SU-DHL-6 (cell line): ENCODE results near the gene POFUT2.

Source experiments
- H2AFZ ChIP-seq: fragments of 200-600 bp; sonication (generic); 2 replicates; pipeline ENCODE4 v1.6.1; 2014; ENCODE audit warnings: low read depth, mild to moderate bottlenecking, moderate library complexity, mixed read lengths, antibody characterized with exemption, low read length; ENCODE audit not compliant: severe bottlenecking
- H3F3A ChIP-seq: fragments of 200-600 bp; shearing (Covaris generic); 2 replicates; pipeline ENCODE4 v1.6.0; 2016; ENCODE audit warnings: antibody characterized with exemption, mild to moderate bottlenecking; ENCODE audit not compliant: insufficient read depth
- H3K27ac ChIP-seq: fragments of 200-600 bp; sonication (generic); 2 replicates; pipeline ENCODE4 v1.5.1; 2016; ENCODE audit warnings: low read depth, mild to moderate bottlenecking, low read length, moderate library complexity, mixed read lengths
- H3K27me3 ChIP-seq: fragments of 200-600 bp; sonication (generic), shearing (Covaris generic); 2 replicates; pipeline ENCODE4 v1.6.0; 2014; ENCODE audit warnings: mild to moderate bottlenecking, low read length
- H3K36me3 ChIP-seq: fragments of 200-600 bp; sonication (generic); 2 replicates; pipeline ENCODE4 v1.6.1; 2014; ENCODE audit warnings: mild to moderate bottlenecking, low read length, mixed read lengths
- H3K4me2 ChIP-seq: fragments of 300-600, 200-600 bp; shearing (Covaris generic), sonication (generic); 2 replicates; pipeline ENCODE4 v1.6.0; 2014; ENCODE audit warnings: low read length, low read depth, mild to moderate bottlenecking; ENCODE audit not compliant: poor library complexity, severe bottlenecking
- H3K4me3 ChIP-seq: fragments of 200-600 bp; sonication (generic); 2 replicates; pipeline ENCODE4 v1.5.1; 2014; ENCODE audit warnings: antibody characterized with exemption, low read length, mild to moderate bottlenecking, mixed read lengths; ENCODE audit not compliant: insufficient read depth, poor library complexity, severe bottlenecking
- H3K79me2 ChIP-seq: fragments of 200-600 bp; sonication (generic); 2 replicates; pipeline ENCODE4 v1.6.1; 2014; ENCODE audit warnings: mild to moderate bottlenecking, low read length, moderate library complexity; ENCODE audit not compliant: insufficient read depth
- H3K9ac ChIP-seq: fragments of 200-600 bp; sonication (generic); 2 replicates; pipeline ENCODE4 v1.7.0; 2014; ENCODE audit warnings: mild to moderate bottlenecking, low read length
- H3K9me2 ChIP-seq: fragments of 200-600 bp; sonication (generic); replicated peaks from 2 replicates; pipeline ENCODE4 v1.6.1; 2014; ENCODE audit warnings: low read length; ENCODE audit not compliant: insufficient read depth
- H3K9me3 ChIP-seq: fragments of 200-600 bp; sonication (generic); 2 replicates; pipeline ENCODE4 v1.6.1; 2014; ENCODE audit warnings: low read length, mixed read lengths; ENCODE audit not compliant: insufficient read depth
- H4K20me1 ChIP-seq: fragments of 200-600 bp; sonication (generic); 2 replicates; pipeline ENCODE4 v1.6.1; 2014; ENCODE audit warnings: low read depth, mild to moderate bottlenecking, antibody characterized with exemption, low read length, moderate library complexity, mixed read lengths
- CTCF ChIP-seq: fragments of 200-600 bp; sonication (generic); IDR thresholded peaks from one replicate; pipeline ENCODE4 v1.5.1; 2017; ENCODE audit warnings: antibody characterized with exemption, mild to moderate bottlenecking, low read length, moderate library complexity; ENCODE audit not compliant: insufficient read depth, poor library complexity, severe bottlenecking
- EZH2phosphoT487 ChIP-seq: fragments of 200-600 bp; sonication (generic), shearing (Covaris generic); conservative IDR thresholded peaks from 2 replicates; pipeline ENCODE4 v1.6.1; 2018; ENCODE audit warnings: mild to moderate bottlenecking, antibody characterized with exemption, low read length, moderate library complexity, mixed read lengths

The POFUT2 gene

DNA sequence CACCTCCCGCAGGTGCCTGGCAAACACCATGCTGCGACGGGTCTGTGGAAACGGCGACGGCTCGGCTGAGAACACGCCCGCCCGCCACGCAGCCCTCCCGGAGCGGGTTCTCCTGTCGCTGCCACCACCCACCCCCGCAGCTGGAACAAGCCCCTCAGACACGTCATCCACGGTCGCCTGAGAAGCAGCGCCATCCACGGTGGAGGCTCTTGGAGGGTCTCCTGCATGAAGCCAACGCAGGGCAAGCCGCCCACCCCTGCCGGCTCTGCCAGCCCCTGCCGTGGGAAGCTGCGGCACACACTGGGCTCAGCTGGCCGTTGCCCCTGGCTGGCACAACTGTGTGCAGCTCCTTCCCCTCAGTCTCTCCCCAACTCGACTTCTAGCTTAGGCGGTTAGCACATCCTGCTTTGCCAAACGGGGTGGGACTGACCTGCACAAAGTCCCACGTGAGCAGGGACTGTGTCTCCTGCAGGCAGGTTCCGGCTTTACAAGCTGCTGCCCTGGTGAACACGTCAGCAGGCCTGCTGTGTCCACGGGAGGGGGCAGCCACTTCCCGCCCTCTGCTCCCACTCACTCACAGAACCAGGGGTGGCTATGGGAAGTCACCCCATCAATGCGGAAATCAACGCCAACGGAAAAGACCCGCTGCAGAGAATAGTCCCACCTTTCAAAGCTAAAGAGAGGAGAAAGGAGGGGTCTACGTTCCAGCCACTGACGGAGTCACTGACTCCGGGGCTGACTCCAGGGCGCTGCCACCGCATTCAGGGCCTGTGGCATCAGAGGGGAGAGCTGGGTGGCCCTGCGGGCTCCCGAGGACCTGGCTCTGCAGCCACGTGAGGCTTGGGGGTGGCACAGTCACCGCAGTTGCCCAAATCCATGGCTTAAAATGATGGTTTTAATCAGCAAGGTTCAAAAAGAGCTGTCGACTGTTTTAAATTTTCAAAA is 10.3 kb downstream of the POFUT2 start:
- H3K4me3 ChIP-seq = no peak overlapping the region
- no peaks in the 10 kb centered on the region for H3K79me2 ChIP-seq
- no peak overlapping the region for H2AFZ ChIP-seq
- H3K4me2 ChIP-seq = no peak overlapping the region
- no peak overlapping the region for H3K9ac ChIP-seq
- no peak overlapping the region for H3K27ac ChIP-seq
- TF ChIP-seq CTCF = no peak
- no peak for TF ChIP-seq EZH2phosphoT487
- H3K9me2 ChIP-seq = no peaks in the 10 kb centered on the region
- H4K20me1 ChIP-seq = no peaks in the 10 kb centered on the region
- H3K27me3 ChIP-seq = no peaks in the 10 kb centered on the region
- peaks cover 5% of the 10 kb centered on the region; the same call in 1 of the 2 replicates for H3K36me3 ChIP-seq
- H3K9me3 ChIP-seq = no peaks in the 10 kb centered on the region
- H3F3A ChIP-seq = no peaks in the 10 kb centered on the region

- H3F3A ChIP-seq = no peaks in the 10 kb centered on the region
- peaks cover 8% of the 10 kb centered on the region; the same call in 1 of the 2 replicates for H3K36me3 ChIP-seq
- H3K4me3 ChIP-seq = no peak overlapping the region
- no peak overlapping the region for H2AFZ ChIP-seq
- no peaks in the 10 kb centered on the region for H3K79me2 ChIP-seq
- H3K9me3 ChIP-seq = no peaks in the 10 kb centered on the region
- H4K20me1 ChIP-seq = no peaks in the 10 kb centered on the region
- TF ChIP-seq EZH2phosphoT487 = no peak
- TF ChIP-seq CTCF = no peak
- H3K27me3 ChIP-seq = no peaks in the 10 kb centered on the region
- no peak overlapping the region for H3K27ac ChIP-seq
- no peak overlapping the region for H3K4me2 ChIP-seq
- H3K9ac ChIP-seq = no peak overlapping the region
- H3K9me2 ChIP-seq = no peaks in the 10 kb centered on the region
Measured at GRCh38 chr21:45276596-45276995, 11.1 kb downstream of the POFUT2 start.

DNA sequence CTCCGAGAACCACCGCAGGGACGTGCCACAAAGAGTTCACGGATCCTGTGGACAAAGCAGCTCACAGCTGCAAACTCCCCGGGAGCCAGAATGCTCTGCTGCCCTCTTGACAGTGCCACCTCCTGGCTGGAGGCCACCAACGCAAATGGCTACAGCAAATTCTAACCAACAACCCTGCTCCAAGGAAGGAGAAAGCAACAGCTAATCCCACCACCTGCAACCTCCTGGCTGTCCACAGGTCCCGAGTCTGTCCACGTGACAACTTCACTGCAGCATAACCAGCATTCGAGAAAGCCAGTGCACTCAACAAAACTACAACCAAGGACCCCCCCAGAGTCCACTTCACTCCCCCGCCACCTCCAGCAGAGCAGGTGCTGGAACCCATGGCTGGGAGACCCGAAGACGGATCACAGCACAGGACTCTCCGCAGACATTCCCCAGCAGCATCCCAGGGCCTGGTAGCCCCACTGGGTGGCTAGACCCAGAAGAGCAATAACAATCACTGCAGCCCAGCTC is 17.3 kb downstream of the POFUT2 start:
- H3K79me2 ChIP-seq = no peaks in the 10 kb centered on the region
- H4K20me1 ChIP-seq = no peaks in the 10 kb centered on the region
- no peak for TF ChIP-seq CTCF
- no peak for TF ChIP-seq EZH2phosphoT487
- H3K9me3 ChIP-seq = peaks cover 7% of the 10 kb centered on the region; the same call in 1 of the 2 replicates
- H2AFZ ChIP-seq = no peak overlapping the region
- H3K4me3 ChIP-seq = no peak overlapping the region
- H3K9me2 ChIP-seq = no peaks in the 10 kb centered on the region
- no peaks in the 10 kb centered on the region for H3K27me3 ChIP-seq
- peaks cover 17% of the 10 kb centered on the region for H3K36me3 ChIP-seq
- H3K27ac ChIP-seq = no peak overlapping the region
- no peak overlapping the region for H3K4me2 ChIP-seq
- no peaks in the 10 kb centered on the region for H3F3A ChIP-seq
- no peak overlapping the region for H3K9ac ChIP-seq
